Heart left ventricle (tissue), 16 donors: ENCODE measurements around the gene DHX30. TPM values are rescaled to one million over a fixed set of nuclear protein-coding genes. Genes with fewer than 3 reads are reported as not detected.
A peak's percentile ranks its signal among the peaks of the same experiment; 100 is the strongest.
"Not testable (repeated sequence)": the region's sequence is repeated elsewhere in the genome, so short reads cannot be mapped to it uniquely, and the experiment has no call there.

ENCODE experiments used
- ATAC-seq, 4 donors: fragments of 200-7000 bp; cut with Tn5 transposase; one replicate each; pipeline ENCODE4 v1.9.1; 2020 to 2022; ENCODE audit warnings: moderate library complexity in 4 of 4, mild to moderate bottlenecking in 3 of 4, moderate number of reproducible peaks in 1 of 4
- DNase-seq, 5 donors: peaks; one replicate each; pipeline ENCODE4 v3.0.0-alpha.2; 2020
- H3K27ac ChIP-seq, 12 donors: fragments of 200-600 bp; sonication (generic) in 4 of 12; one replicate each; pipeline versions ENCODE4 v1.5.0 to v1.8.0; 2016 to 2022; ENCODE audit warnings: mild to moderate bottlenecking in 2 of 12
- H3K27me3 ChIP-seq, 9 donors: fragments of 200-600 bp; sonication (generic) in 2 of 9; one replicate each; pipeline versions ENCODE4 v1.5.1 to v1.8.0; 2016 to 2022; ENCODE audit warnings: mild to moderate bottlenecking in 3 of 9
- H3K36me3 ChIP-seq, 9 donors: fragments of 200-600 bp; sonication (generic) in 2 of 9; one replicate each; pipeline versions ENCODE4 v1.5.0 to v1.8.0; 2018 to 2022; ENCODE audit warnings: mild to moderate bottlenecking in 2 of 9
- H3K4me1 ChIP-seq, 12 donors: fragments of 200-600 bp; sonication (generic) in 4 of 12; one replicate each; pipeline versions ENCODE4 v1.5.0 to v1.8.0; 2016 to 2022; ENCODE audit warnings: mild to moderate bottlenecking in 3 of 12
- H3K4me3 ChIP-seq, 12 donors: fragments of 200-600 bp; sonication (generic) in 4 of 12; one replicate each; pipeline versions ENCODE4 v1.5.0 to v1.8.0; 2017 to 2022; ENCODE audit warnings: mild to moderate bottlenecking in 9 of 12, moderate library complexity in 4 of 12
- H3K9me3 ChIP-seq, 12 donors: fragments of 200-600 bp; sonication (generic) in 4 of 12; one replicate each; pipeline versions ENCODE4 v1.5.0 to v1.8.0; 2016 to 2022; ENCODE audit warnings: mild to moderate bottlenecking in 1 of 12
- CTCF ChIP-seq, 12 donors: fragments of 200-600 bp; sonication (generic) in 4 of 12; IDR thresholded peaks; one replicate each; pipeline versions ENCODE4 v1.5.0 to v1.8.0; 2018 to 2022; ENCODE audit warnings: antibody characterized with exemption in 12 of 12, mild to moderate bottlenecking in 5 of 12
- POLR2A ChIP-seq, 2 donors: fragments of 450-650 bp; IDR thresholded peaks; one replicate each; pipeline ENCODE4 v1.6.1; 2017; ENCODE audit warnings: antibody characterized with exemption in 2 of 2, mild to moderate bottlenecking in 2 of 2, moderate library complexity in 2 of 2
- WGBS, 4 donors: extraction: QIAGEN DNeasy Blood & Tissue Kit in 2 of 4; methylation state at CpG; one replicate each; pipeline versions ENCODE4 v1.1.5 to v1.1.7; 2013 to 2018; 5-methylcytosine and 5-hydroxymethylcytosine counted together
- intact Hi-C, 10 donors: fragments of 100-400 bp; cut with DNase I; formaldehyde crosslinking; loops; one replicate each; pipeline versions ENCODE4 v1.11.1 to v1.14.2; 2022
- long read RNA-seq, 3 donors: library from polyadenylated mRNA; unstranded; transcript quantifications; one replicate each; pipeline ENCODE4 v2.0.0, GENCODE V29; 2020 to 2021
- polyA plus RNA-seq, 2 donors: library from polyadenylated mRNA; stranded (reverse); fragments of 200-250 nt; gene quantifications; one replicate each; pipeline ENCODE4 v1.2.3, GENCODE V29; 2013
- total RNA-seq, 9 donors: library from RNA; depleted of rRNA in 2 of 9; stranded (reverse); fragments of >200 nt in 2 of 9; fragmentation: NEBNext Ultra II Directional in 3 of 9; extraction: Animal tissue kit (Norgen Biotek cat#: 25700) in 3 of 9; gene quantifications; one replicate each; pipeline versions ENCODE4 v1.1.0 to v1.2.4, GENCODE V29; 2016 to 2023
- donor health status: ischemic (EF 13 %, LVEDD 7.1; RV severe dilation, severe dysfunction).
- donor health status: healthy with polysubstance abuse.
- donor health status: DM: no; HTN: yes; CAD: no.
- donor health status: DM: no; HTN: no; CAD: no.
- donor health status: ischemic (EF 25% LVEDD 6.9; RV normal size, moderate dysfunction).
- donor health status: ischemic (EF 25% LVEDD 5.7; RV mildly dilated, moderate dysfunction).
- donor health status: healthy.
- donor health status: DM: yes; HTN: yes; CAD: no.
- donor health status: ischemic (EF 35%, LVEDD 5.7; RV mildly dilated, moderate dysfunction).
- donor health status: nonischemic (EF 11% LVEDD 7.7; RV severe dilation, severe dysfunction).
- donor health status: DM: yes; HTN: yes; CAD: no.
- donor health status: PGD.
- donor health status: ischemic (EF 29% LVEDD 5.4; RV normal size, mild dysfunction).
- donor health status: nonischemic (EF 23%, LVEDD 6.1; RV moderate dilation, normal function).

DHX30 gene, protein sequence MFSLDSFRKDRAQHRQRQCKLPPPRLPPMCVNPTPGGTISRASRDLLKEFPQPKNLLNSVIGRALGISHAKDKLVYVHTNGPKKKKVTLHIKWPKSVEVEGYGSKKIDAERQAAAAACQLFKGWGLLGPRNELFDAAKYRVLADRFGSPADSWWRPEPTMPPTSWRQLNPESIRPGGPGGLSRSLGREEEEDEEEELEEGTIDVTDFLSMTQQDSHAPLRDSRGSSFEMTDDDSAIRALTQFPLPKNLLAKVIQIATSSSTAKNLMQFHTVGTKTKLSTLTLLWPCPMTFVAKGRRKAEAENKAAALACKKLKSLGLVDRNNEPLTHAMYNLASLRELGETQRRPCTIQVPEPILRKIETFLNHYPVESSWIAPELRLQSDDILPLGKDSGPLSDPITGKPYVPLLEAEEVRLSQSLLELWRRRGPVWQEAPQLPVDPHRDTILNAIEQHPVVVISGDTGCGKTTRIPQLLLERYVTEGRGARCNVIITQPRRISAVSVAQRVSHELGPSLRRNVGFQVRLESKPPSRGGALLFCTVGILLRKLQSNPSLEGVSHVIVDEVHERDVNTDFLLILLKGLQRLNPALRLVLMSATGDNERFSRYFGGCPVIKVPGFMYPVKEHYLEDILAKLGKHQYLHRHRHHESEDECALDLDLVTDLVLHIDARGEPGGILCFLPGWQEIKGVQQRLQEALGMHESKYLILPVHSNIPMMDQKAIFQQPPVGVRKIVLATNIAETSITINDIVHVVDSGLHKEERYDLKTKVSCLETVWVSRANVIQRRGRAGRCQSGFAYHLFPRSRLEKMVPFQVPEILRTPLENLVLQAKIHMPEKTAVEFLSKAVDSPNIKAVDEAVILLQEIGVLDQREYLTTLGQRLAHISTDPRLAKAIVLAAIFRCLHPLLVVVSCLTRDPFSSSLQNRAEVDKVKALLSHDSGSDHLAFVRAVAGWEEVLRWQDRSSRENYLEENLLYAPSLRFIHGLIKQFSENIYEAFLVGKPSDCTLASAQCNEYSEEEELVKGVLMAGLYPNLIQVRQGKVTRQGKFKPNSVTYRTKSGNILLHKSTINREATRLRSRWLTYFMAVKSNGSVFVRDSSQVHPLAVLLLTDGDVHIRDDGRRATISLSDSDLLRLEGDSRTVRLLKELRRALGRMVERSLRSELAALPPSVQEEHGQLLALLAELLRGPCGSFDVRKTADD
- total RNA-seq, result 10 to 100 TPM; 41.2 to 74.4 (median 49.4) TPM
- 10 to 100 TPM; 30.7 to 56.3 TPM for polyA plus RNA-seq
- long read RNA-seq, donor 1, full-length matches to known transcripts, result 117 of 204 reads
- long read RNA-seq, donor 1, partial matches to known transcripts, result 69 of 204 reads
- long read RNA-seq, donor 1, other reads (novel, unspliced or antisense), result 18 of 204 reads
- long read RNA-seq, donor 2, full-length matches to known transcripts, result 249 of 364 reads
- long read RNA-seq, donor 2, partial matches to known transcripts, result 59 of 364 reads
- long read RNA-seq, donor 2, other reads (novel, unspliced or antisense), result 56 of 364 reads
- long read RNA-seq, donor 3, full-length matches to known transcripts, result 113 of 168 reads
- long read RNA-seq, donor 3, partial matches to known transcripts, result 38 of 168 reads
- long read RNA-seq, donor 3, other reads (novel, unspliced or antisense), result 17 of 168 reads

GRCh38 chr3:47802734-47803479, at the start of gene DHX30:
Gene DHX30 (plus strand): TSS chr3:47803138. CDS start chr3:47810684, 7,546 bp downstream.
- DNase-seq (peak; percentile 91 to 95 (median 92)), ATAC-seq (peak; percentile 79 to 96 (median 91))
- WGBS, 4 donors, result 0 to 1% (median 1%) methylated on average over 8 to 90 of the region's 90 CpGs
- Histone ChIP-seq H3K36me3 (peaks cover 0 to 28% (median 24%) of the 10 kb centered on the region in 9 donors), H3K9me3 (no peaks in the 10 kb centered on the region), H3K4me1 (peaks cover 0 to 26% (median 16%) of the 10 kb centered on the region in 12 donors), H3K27me3 (no peaks in the 10 kb centered on the region), H3K27ac (peak within 1 kb of the TSS; percentile 94 to 99 (median 98)), H3K4me3 (peak within 1 kb of the TSS; percentile 69 to 99 (median 90))
- TF ChIP-seq CTCF (IDR thresholded peaks at IDR 0.05), result no peak
- peak in 1 of 2 donors; percentile 90 for TF ChIP-seq POLR2A (IDR thresholded peaks at IDR 0.05)
- intact Hi-C loops, result loop anchor here in 2 of 10 donors (5.0 kb wide), 2 partner anchors 281 to 291 kb away; partner anchors contain the start of gene ELP6 (in 1 of the 2)

- no peak overlapping the region for H3K27ac ChIP-seq
- TF ChIP-seq POLR2A (IDR thresholded peaks at IDR 0.05), result no peak
- TF ChIP-seq CTCF (IDR thresholded peaks at IDR 0.05), result no peak
- H3K9me3 ChIP-seq, result no peaks in the 10 kb centered on the region
- 87 to 91% (median 89%) methylated on average over 14 of the region's 14 CpGs for whole genome bisulfite sequencing, 4 donors
- ATAC-seq, result no peak
- intact Hi-C loops, result no loop called here
- H3K4me3 ChIP-seq, result no peak overlapping the region
- DNase-seq, result no peak
- H3K36me3 ChIP-seq, result peaks cover 0 to 26% (median 6%) of the 10 kb centered on the region in 9 donors
- no peaks in the 10 kb centered on the region for H3K27me3 ChIP-seq
- H3K4me1 ChIP-seq, result peaks cover 0 to 10% (median 0%) of the 10 kb centered on the region in 12 donors
These were observed 44.5 kb upstream of the DHX30 start for GRCh38 chr3:47758261-47759025.

DNA sequence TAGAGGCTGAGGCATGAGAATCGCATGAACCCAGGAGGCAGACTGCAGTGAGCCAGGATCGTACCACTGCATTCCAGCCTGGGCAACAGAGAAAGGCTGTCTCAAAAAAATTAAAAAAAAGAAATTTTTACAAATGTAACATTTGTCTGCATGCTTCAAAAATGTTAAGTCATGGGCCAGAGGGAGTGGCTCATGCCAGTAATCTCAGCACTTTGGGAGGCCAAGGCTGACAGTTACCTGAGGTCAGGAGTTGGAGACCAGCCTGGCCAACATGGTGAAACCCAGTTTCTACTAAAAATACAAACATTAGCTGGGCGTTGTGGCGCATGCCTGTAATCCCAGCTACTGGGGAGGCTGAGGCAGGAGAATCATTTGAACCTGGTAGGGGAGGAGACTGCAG, 42.7 kb upstream of the DHX30 start:
- ATAC-seq, result not testable (repeated sequence)

More for the DNA sequence above, 42.7 kb upstream of the DHX30 start:
- H3K27me3 ChIP-seq, H3K9me3 ChIP-seq, H3K4me3 ChIP-seq, H3K4me1 ChIP-seq, intact Hi-C loops, H3K27ac ChIP-seq, DNase-seq: not testable (repeated sequence)
- H3K36me3 ChIP-seq, result peaks cover 0 to 35% (median 16%) of the 10 kb centered on the region in 9 donors
- WGBS, 4 donors, result 93 to 97% (median 95%) methylated on average over 4 of the region's 4 CpGs
